ENCODE measurements around the gene NPEPPS.
"Not testable (repeated sequence)": the region's sequence is repeated elsewhere in the genome, so short reads cannot be mapped to it uniquely, and the experiment has no call there.

DNA sequence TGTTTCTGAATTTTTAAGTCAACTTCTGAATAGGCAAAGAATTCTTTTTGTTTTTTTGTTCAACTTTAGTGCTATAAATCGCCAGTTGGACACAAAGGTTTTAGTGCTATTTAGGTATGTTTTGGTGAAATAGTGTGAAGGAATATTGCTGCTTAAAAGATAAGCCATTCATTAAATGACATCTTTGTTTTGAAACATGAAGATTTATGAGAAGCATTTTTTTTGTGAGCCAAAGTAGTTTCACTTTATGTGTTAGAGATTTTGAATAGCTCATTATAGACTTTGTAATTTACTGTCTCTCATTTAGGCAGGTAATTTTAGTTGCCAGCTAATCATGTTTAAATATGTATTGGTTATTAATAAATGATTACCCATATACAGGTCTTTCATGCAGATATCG, 10.8 kb downstream of the NPEPPS start:
- not testable (repeated sequence) for TF ChIP-seq POLR2AphosphoS5 (IDR thresholded peaks at IDR 0.05; ENCODE audit: borderline replicate concordance, low read depth, low read length); EZH2 (IDR thresholded peaks at IDR 0.05)
